Adrenal gland (tissue), 12 donors: Measurements from ENCODE around the gene SAYSD1. TPM values are rescaled to one million over a fixed set of nuclear protein-coding genes. Genes with fewer than 3 reads are reported as not detected.

ENCODE experiments used
- DNase-seq, 7 donors: peaks; one replicate each; pipeline ENCODE4 v3.0.0-alpha.2; 2019 to 2020
- H3K27ac ChIP-seq, 5 donors: fragments of 200-600 bp; sonication (generic) in 4 of 5; 1 replicate in 3 of 5; 2 replicates in 2 of 5; pipeline versions ENCODE4 v1.5.1 to v1.8.0; 2016 to 2020; ENCODE audit warnings: mild to moderate bottlenecking in 1 of 5
- H3K27me3 ChIP-seq: fragments of 200-600 bp; 2 replicates; pipeline ENCODE4 v1.8.0; 2021
- H3K36me3 ChIP-seq, 2 donors: fragments of 200-600 bp; replicated peaks in 1 of 2; 1 replicate in 1 of 2; 2 replicates in 1 of 2; pipeline versions ENCODE4 v1.5.1 to v1.8.0; 2018 to 2022
- H3K4me1 ChIP-seq, 2 donors: fragments of 200-600 bp; replicated peaks in 1 of 2; 1 replicate in 1 of 2; 2 replicates in 1 of 2; pipeline versions ENCODE4 v1.5.1 to v1.8.0; 2018 to 2021
- H3K4me3 ChIP-seq, 4 donors: fragments of 200-600 bp; sonication (generic) in 3 of 4; one replicate each; pipeline ENCODE4 v1.5.1; 2016 to 2018
- H3K9me3 ChIP-seq, 3 donors: fragments of 200-600 bp; sonication (generic) in 1 of 3; replicated peaks in 1 of 3; 1 replicate in 2 of 3; 2 replicates in 1 of 3; pipeline versions ENCODE4 v1.5.1 to v1.8.0; 2016 to 2021
- CTCF ChIP-seq, 6 experiments: fragments of 450-650 bp in 4 of 6; fragments of 200-600 bp in 2 of 6; sonication (generic) in 1 of 6; IDR thresholded peaks; 1 replicate in 5 of 6; 2 replicates in 1 of 6; pipeline versions ENCODE4 v1.5.1 to v1.8.0; 2016 to 2021; ENCODE audit warnings: antibody characterized with exemption in 6 of 6, mild to moderate bottlenecking in 2 of 6, moderate library complexity in 1 of 6
- POLR2A ChIP-seq, 2 donors: fragments of 450-650 bp; IDR thresholded peaks; one replicate each; pipeline ENCODE4 v1.6.1; 2017; ENCODE audit warnings: antibody characterized with exemption in 2 of 2, mild to moderate bottlenecking in 2 of 2, moderate library complexity in 1 of 2
- WGBS, 4 donors: extraction: QIAGEN DNeasy Blood & Tissue Kit in 2 of 4; methylation state at CpG; one replicate each; pipeline versions ENCODE4 v1.1.5 to v1.1.7; 2013 to 2017; 5-methylcytosine and 5-hydroxymethylcytosine counted together
- intact Hi-C, 2 donors: fragments of 100-400 bp; cut with DNase I; formaldehyde crosslinking; loops; one replicate each; pipeline versions ENCODE4 v1.14.1 to v1.15.0; 2022 to 2023
- polyA plus RNA-seq, 3 donors: library from polyadenylated mRNA; stranded (reverse); fragments of 200-250 nt in 2 of 3; fragments of 350-450 nt in 1 of 3; fragmentation: Illumina TruSeq in 1 of 3; extraction: RNeasy Lipid Tissue Mini Kit (QIAGEN cat#74804) in 1 of 3; gene quantifications; one replicate each; pipeline ENCODE4 v1.2.3, GENCODE V29; 2013 to 2014
- total RNA-seq, 9 donors: library from RNA; depleted of rRNA in 4 of 9; stranded (reverse); fragments of >200 nt in 4 of 9; fragments of 120-200 nt in 1 of 9; fragmentation: NEBNext Ultra II Directional in 1 of 9; extraction: Animal tissue kit (Norgen Biotek cat#: 25700) in 1 of 9; gene quantifications; one replicate each; pipeline versions ENCODE4 v1.1.0 to v1.2.4, GENCODE V29; 2013 to 2023
- donor health status: healthy with polysubstance abuse.
- donor health status: Bipolar disorder and iron deficiency.
- donor health status: DM: yes; HTN: yes; CAD: no.
- donor health status: DM: no; HTN: no; CAD: no.
- donor health status: DM: no; HTN: no; CAD: no.
- donor health status: DM: yes; HTN: yes; CAD: no.

The SAYSD1 gene
- total and polyA plus RNA-seq, 12 donors = 9.0 to 25.1 (median 13.1) TPM

GRCh38 chr6:39073471-39074355 lies 41.3 kb downstream of the SAYSD1 start:
- no peaks in the 10 kb centered on the region for H3K9me3 ChIP-seq
- H3K27ac ChIP-seq = no peak overlapping the region
- no peaks in the 10 kb centered on the region for H3K27me3 ChIP-seq
- intact Hi-C loops = no loop called here
- whole genome bisulfite sequencing, 4 donors = 82 to 91% (median 86%) methylated on average over 10 to 17 of the region's 17 CpGs
- peak in 1 of 7 donors; percentile 11 for DNase-seq
- no peak for TF ChIP-seq POLR2A (IDR thresholded peaks at IDR 0.05)
- TF ChIP-seq CTCF (IDR thresholded peaks at IDR 0.05) = no peak
- no peak overlapping the region for H3K4me3 ChIP-seq
- H3K4me1 ChIP-seq = no peaks in the 10 kb centered on the region
- no peaks in the 10 kb centered on the region for H3K36me3 ChIP-seq

GRCh38 chr6:39072830-39073229 lies 42.2 kb downstream of the SAYSD1 start:
- H3K27me3 ChIP-seq = no peaks in the 10 kb centered on the region
- intact Hi-C loops = no loop called here
- no peaks in the 10 kb centered on the region for H3K9me3 ChIP-seq
- no peak overlapping the region for H3K4me3 ChIP-seq
- TF ChIP-seq POLR2A (IDR thresholded peaks at IDR 0.05) (no peak), CTCF (IDR thresholded peaks at IDR 0.05) (no peak)
- H3K36me3 ChIP-seq = no peaks in the 10 kb centered on the region
- no peak overlapping the region for H3K27ac ChIP-seq
- WGBS, 4 donors = 79 to 91% (median 88%) methylated on average over 9 of the region's 9 CpGs
- no peaks in the 10 kb centered on the region for H3K4me1 ChIP-seq
- peak in 1 of 7 donors; percentile 5 for DNase-seq

GRCh38 chr6:39068391-39068790 lies 46.6 kb downstream of the SAYSD1 start:
- TF ChIP-seq CTCF (IDR thresholded peaks at IDR 0.05) (no peak), POLR2A (IDR thresholded peaks at IDR 0.05) (no peak)
- no peaks in the 10 kb centered on the region for H3K4me1 ChIP-seq
- no peaks in the 10 kb centered on the region for H3K27me3 ChIP-seq
- no peak for DNase-seq
- no peak overlapping the region for H3K27ac ChIP-seq
- 65 to 76% (median 70%) methylated on average over 7 of the region's 7 CpGs for WGBS, 4 donors
- no peaks in the 10 kb centered on the region for H3K36me3 ChIP-seq
- H3K9me3 ChIP-seq = no peaks in the 10 kb centered on the region
- intact Hi-C loops = no loop called here
- H3K4me3 ChIP-seq = no peak overlapping the region

- intact Hi-C loops = no loop called here
- TF ChIP-seq POLR2A (IDR thresholded peaks at IDR 0.05) = no peak
- no peak for TF ChIP-seq CTCF (IDR thresholded peaks at IDR 0.05)
- no peak overlapping the region for H3K27ac ChIP-seq
Observed at GRCh38 chr6:39065561-39065960, 49.4 kb downstream of the SAYSD1 start.

More at GRCh38 chr6:39065561-39065960, 49.4 kb downstream of the SAYSD1 start:
- Histone ChIP-seq H3K9me3 (no peaks in the 10 kb centered on the region), H3K4me1 (no peaks in the 10 kb centered on the region), H3K36me3 (no peaks in the 10 kb centered on the region), H3K4me3 (no peak overlapping the region), H3K27me3 (no peaks in the 10 kb centered on the region)
- DNase-seq = no peak
- 81 to 92% (median 82%) methylated on average over 8 of the region's 8 CpGs for WGBS, 4 donors
